ENCODE data around the gene ZNHIT3. TPM values are rescaled to one million over a fixed set of nuclear protein-coding genes. Genes with fewer than 3 reads are reported as not detected.

The ZNHIT3 gene
- total RNA-seq, 4 donors from 2014 or later = 19.8 to 35.2 (median 25.4) TPM

DNA sequence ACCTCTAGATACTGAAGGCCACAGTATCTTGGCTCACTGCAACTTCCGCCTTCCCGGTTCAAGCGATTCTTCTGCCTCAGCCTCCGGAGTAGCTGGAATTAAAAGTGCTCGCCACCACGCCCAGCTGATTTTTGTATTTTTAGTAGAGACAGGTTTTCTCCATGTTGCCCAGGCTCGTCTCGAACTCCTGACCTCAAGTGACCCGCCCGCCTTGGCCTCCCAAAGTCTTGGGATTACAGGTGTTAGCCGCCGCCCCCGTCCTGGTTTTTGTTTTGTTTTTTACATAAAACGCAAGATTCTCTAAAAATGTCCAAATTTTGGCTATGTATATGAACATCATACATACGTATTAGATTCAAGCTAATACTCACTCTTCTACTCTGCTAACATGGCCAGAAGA, 56.3 kb downstream of the ZNHIT3 start:
- DNase-seq (ENCODE audit: low spot score) = no peak
- TF ChIP-seq, protein P1, sequence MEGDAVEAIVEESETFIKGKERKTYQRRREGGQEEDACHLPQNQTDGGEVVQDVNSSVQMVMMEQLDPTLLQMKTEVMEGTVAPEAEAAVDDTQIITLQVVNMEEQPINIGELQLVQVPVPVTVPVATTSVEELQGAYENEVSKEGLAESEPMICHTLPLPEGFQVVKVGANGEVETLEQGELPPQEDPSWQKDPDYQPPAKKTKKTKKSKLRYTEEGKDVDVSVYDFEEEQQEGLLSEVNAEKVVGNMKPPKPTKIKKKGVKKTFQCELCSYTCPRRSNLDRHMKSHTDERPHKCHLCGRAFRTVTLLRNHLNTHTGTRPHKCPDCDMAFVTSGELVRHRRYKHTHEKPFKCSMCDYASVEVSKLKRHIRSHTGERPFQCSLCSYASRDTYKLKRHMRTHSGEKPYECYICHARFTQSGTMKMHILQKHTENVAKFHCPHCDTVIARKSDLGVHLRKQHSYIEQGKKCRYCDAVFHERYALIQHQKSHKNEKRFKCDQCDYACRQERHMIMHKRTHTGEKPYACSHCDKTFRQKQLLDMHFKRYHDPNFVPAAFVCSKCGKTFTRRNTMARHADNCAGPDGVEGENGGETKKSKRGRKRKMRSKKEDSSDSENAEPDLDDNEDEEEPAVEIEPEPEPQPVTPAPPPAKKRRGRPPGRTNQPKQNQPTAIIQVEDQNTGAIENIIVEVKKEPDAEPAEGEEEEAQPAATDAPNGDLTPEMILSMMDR (IDR thresholded peaks at IDR 0.05) = no peak
- ATAC-seq (ENCODE audit: low FRiP score) = no peak

DNA sequence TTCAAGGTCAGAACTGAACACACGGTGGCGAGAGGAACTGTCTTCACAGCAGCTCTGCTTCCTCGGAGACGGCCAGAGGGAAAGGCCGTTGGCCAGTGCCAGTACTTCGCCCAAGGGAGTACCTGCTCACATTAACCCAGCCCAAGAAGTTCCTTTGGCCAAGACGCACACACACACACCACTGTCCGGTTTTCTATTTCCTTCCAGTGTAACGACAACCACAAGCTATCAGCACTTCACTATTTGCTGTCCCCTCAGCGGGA, 57.5 kb downstream of the ZNHIT3 start:
- TF ChIP-seq, protein P1 (IDR thresholded peaks at IDR 0.05) = no peak
- ATAC-seq (ENCODE audit: low FRiP score) (peak; percentile 21), DNase-seq (ENCODE audit: low spot score) (no peak)

DNA sequence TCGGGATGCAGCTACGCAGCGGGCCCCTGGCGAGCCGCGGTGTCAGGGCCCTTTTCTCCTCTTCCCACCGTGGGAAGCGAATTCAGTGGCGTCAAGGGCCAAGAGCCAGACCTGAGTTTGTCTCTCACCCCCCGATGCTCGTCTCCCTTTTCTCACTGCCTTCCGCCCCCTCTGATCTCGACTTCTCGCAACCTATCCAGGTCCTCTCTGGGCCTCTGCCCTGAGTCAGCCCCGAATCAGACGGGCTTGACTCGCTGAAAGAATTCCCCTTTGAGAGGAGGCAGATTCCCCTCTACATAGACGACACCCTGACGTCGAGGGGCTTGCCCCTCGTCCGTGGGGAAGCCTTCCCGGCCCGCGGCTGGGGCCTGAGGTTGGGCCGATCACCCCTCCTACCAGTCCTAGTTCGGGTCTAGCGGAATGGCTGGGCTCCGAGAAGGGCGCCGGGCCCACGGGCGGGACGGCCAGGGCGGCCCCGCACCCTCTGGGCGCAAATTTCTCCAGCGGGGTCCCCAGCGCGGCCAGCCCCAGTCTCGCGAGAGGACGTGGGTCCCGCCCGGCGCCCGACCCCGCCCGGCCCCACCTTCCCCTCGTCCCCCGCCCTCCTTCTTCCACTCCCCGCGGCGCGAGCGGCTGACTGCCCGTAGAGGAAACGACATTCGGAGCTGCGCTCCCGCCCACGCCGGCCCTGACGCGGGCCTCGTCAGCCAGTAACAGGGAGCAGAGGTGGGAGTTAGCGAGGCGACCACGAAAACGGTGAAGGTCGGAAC, 58.0 kb downstream of the ZNHIT3 start, which contains the start of gene GGNBP2:
Gene GGNBP2, plus strand, starts transcription at position 613 of the 770 bp plus-strand sequence. CDS start 806 bp downstream, outside the sequence.
- DNase-seq (ENCODE audit: low spot score) (peak; percentile 59), ATAC-seq (ENCODE audit: low FRiP score) (peak; percentile 74)
- TF ChIP-seq, protein P1 (IDR thresholded peaks at IDR 0.05) = no peak

DNA sequence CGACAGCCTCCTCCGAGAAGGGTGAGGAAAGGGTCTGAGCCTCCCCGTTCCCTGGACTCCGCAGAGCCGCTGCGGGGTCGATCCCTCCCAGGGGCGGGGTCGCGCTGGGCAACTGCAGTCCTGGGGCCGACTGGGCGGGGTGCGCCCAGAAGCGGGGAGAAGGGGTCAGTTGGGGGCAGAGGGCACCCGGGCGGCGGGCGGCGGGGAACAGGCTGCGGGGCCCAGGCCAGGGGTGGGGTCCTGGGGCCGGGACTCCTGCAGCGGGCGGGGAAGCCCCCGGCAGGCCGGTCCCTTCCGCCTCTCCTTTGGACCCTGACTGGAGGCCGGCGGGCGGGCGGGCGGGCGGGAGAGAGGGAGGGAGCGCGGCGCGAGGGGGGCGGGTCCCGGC, 58.6 kb downstream of the ZNHIT3 start:
- no peak for DNase-seq (ENCODE audit: low spot score)
- TF ChIP-seq, protein P1 (IDR thresholded peaks at IDR 0.05) = no peak
- ATAC-seq (ENCODE audit: low FRiP score) = peak; percentile 71

Small RNAs within 50 kb of the gene (small RNA-seq; reads per million reads assigned to genes)
- not detected for gene RNA5SP439

Other genes starting within 250 kb of the ZNHIT3 start
- under 1 TPM in 1 of 4 donors, not detected in 3; 0.28 TPM for gene TBC1D3I, start 222.1 kb upstream of the ZNHIT3 start, total RNA-seq
- 1 to 10 TPM in 1 of 4 donors, not detected in 3; 1.8 TPM for gene TBC1D3G, start 162.8 kb upstream of the ZNHIT3 start, total RNA-seq
- not detected for gene TBC1D3H, start 98.2 kb upstream of the ZNHIT3 start, total RNA-seq
- gene MYO19, start 48.2 kb downstream of the ZNHIT3 start, total RNA-seq = 100 to 1,000 TPM in 1 of 4 donors, 10 to 100 TPM in 3; 25.6 to 103 (median 39.6) TPM
- 10 to 100 TPM in 1 of 4 donors, 1 to 10 TPM in 3; 3.8 to 15.3 (median 7.2) TPM for gene PIGW, start 48.3 kb downstream of the ZNHIT3 start, total RNA-seq
- gene GGNBP2, start 58.2 kb downstream of the ZNHIT3 start, total RNA-seq = 10 to 100 TPM; 54.3 to 80.9 (median 63.1) TPM
- gene DHRS11, start 105.2 kb downstream of the ZNHIT3 start, total RNA-seq = 10 to 100 TPM in 2 of 4 donors, 1 to 10 TPM in 2; 5.6 to 19.8 (median 11.1) TPM
- 1 to 10 TPM; 5.3 to 8.2 (median 5.6) TPM for gene MRM1, start 114.9 kb downstream of the ZNHIT3 start, total RNA-seq